GM20000 (cell line): Measurements from ENCODE around the gene KLRC3.
"Not testable (repeated sequence)": the region's sequence is repeated elsewhere in the genome, so short reads cannot be mapped to it uniquely, and the experiment has no call there.

Experiments used
- DNase-seq: peaks from one replicate; pipeline ENCODE4 v3.0.0; 2012; ENCODE audit warnings: low spot score
- CTCF ChIP-seq: IDR thresholded peaks from 2 replicates; pipeline ENCODE4 v1.5.1; 2012; ENCODE audit warnings: mild to moderate bottlenecking, control low read depth; ENCODE audit errors: extremely low read depth, missing control alignments

KLRC3 gene

GRCh38 chr12:10405294-10405693, 15.1 kb downstream of the KLRC3 start:
- TF ChIP-seq CTCF: no peak

GRCh38 chr12:10404798-10405197, 15.6 kb downstream of the KLRC3 start:
- DNase-seq: no peak
- no peak for TF ChIP-seq CTCF

More at GRCh38 chr12:10405294-10405693, 15.1 kb downstream of the KLRC3 start:
- no peak for DNase-seq

- DNase-seq: no peak
- TF ChIP-seq CTCF: no peak
These were observed 19.6 kb downstream of the KLRC3 start for GRCh38 chr12:10400829-10401228.

- TF ChIP-seq CTCF: no peak
- DNase-seq: no peak
These were observed 22.2 kb downstream of the KLRC3 start for GRCh38 chr12:10398168-10398567.

- no peak for DNase-seq
- no peak for TF ChIP-seq CTCF
These were observed 23.1 kb downstream of the KLRC3 start for GRCh38 chr12:10397296-10397695.

- not testable (repeated sequence) for DNase-seq
These were observed 24.2 kb downstream of the KLRC3 start for GRCh38 chr12:10396176-10396575.

GRCh38 chr12:10395390-10395998, 24.9 kb downstream of the KLRC3 start:
- peak; percentile 36 for DNase-seq
- no peak for TF ChIP-seq CTCF

- DNase-seq: not testable (repeated sequence)
These were observed 25.8 kb downstream of the KLRC3 start for GRCh38 chr12:10394531-10395152.

- TF ChIP-seq CTCF: no peak
These were observed 27.1 kb downstream of the KLRC3 start for GRCh38 chr12:10393291-10393690.

More at GRCh38 chr12:10393291-10393690, 27.1 kb downstream of the KLRC3 start:
- DNase-seq: no peak
